NCI-H446 treated with DMSO at 0.1 percent for 48 hours (cell line): ENCODE measurements around the gene TSPAN10.
"Not testable (repeated sequence)": the region's sequence is repeated elsewhere in the genome, so short reads cannot be mapped to it uniquely, and the experiment has no call there.

Experiments
- DNase-seq: peaks from one replicate; lab custom pipeline; 2025; lab: John Stamatoyannopoulos, UW

Gene TSPAN10

DNA sequence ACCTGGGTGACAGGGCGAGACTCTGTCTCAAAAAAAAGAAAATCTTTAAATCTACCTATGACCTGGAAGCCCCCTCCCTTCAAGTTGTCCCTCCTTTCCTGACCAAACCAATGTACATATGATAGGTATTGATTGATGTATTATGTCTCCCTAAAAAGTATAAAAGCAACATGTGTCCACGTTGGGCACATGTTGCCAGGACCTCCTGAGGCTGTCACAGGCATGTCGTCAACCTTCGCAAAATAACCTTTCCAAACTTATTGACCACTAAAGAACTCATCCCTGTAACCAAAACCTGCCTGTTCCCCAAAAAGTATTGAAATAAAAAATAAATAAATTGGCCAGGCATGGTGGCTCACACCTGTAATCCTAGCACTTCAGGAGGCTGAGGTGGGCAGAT is 25.0 kb downstream of the TSPAN10 start:
- DNase-seq = no peak

DNA sequence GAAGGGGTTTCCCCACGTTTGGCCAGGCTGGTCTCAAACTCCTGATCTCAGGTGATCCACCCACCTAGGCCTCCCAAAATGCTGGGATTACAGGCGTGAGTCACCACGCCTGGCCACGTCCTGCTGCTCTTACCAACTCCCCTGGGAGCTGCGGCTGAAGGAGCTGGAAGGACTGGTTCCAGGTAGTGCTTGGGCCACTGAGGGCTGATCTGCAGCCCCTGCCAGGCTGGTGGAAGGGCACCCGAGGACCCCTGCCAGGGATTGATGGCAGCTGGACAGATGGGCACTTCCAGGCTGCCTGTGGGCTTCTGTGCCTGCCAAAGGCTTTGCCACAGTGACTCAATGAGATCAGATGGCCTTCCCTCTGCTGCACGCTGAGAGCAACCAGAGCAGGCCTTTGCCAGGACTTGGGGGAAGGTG is 27.1 kb downstream of the TSPAN10 start:
- DNase-seq = no peak

DNA sequence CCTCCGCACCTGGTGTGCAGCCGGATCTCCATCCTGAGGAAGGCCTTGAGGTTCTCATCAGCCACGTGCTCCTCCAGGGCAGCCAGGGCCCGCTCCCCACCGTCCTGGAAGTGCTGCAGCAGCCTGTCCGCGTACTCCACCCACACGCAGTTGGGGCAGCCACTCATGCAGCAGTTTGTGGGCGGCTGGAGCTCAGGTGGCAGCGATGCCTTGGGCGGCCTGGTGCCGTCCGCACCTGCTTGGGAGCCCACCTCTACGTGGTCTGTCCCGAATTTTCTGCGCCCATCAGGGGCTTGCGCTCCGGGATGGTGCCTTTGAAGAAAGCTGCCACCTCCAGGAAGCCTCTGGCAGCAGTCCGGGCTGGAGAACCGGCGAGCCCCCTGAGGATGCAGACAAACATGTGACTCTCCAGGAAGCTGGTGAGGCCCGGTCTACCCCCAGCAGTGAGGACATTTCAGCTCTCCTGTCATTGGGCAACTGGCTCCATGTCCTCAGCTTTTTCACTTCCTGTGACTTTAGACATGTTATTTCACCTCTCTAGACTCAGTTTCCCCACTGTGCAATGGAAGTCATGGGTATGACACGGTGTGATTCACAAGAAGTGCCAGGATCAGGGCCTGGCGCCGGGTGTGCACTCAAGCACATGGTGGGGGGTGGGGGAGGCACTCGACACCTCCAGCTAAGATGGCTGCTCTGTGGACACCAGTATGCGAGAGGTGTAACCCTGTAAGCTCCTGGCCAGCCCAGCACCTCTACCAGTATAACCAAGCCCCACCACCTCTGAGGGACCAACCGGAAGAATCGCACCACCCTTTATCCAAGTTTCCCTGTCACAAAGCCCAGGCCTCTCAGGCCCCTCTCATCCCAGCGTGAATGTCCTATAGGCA is 28.5 kb downstream of the TSPAN10 start:
- DNase-seq = peak; percentile 15

DNA sequence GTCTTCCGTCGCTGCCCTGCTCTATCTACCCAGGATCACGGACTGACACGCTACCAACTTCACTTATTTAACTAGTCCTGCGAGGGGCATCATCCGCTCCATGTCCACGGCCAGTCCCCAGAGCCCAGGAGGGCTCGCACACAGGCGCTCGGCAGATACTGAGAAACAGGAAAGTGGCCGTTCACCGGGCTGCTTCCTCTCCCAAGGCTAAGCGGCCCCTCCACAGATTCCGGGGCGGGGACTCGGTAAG is 29.0 kb downstream of the TSPAN10 start:
- DNase-seq = no peak

DNA sequence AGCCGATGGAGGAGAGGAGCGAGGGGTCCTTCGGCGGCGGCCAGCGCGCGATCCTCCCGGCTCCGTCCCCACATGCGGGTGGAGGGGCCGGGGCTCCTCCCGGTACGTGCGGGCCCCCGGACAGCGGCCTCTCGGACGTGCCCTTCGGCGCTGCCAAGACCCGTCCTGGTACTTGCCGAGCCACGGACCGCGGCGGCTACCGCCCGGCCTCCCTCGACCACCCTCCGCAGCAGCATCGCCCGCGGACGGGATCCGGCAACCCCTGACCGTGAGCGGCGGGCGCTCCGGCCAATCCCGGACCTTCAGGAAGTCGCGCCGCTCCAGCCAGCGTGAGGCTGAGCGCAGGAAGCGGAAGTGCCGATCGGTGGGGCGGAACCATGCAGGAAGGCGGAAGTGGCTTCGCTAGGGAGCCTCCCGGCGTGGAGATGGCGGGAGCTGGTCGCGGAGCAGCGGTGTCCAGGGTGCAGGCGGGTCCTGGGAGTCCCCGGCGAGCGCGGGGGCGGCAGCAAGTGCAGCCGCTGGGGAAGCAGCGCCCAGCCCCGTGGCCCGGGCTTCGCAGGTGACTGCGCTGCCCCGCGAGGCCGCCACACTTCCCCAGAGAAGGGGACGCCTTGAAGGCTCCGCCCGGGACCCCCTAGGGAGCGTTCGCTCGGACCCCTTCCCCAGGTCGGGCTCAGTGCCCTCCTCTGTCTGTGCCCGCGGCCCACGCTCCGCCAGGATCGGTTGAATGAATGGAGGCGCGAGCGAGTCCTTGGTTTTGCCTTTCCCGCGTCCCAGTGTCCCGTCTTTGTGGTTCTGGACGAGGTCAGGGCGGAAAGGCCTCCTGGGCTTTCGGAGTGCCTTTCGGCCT is 29.6 kb downstream of the TSPAN10 start, which contains the start of the genes CCDC137 and OXLD1:
Gene CCDC137, plus strand, starts transcription at position 396 of the 850 bp plus-strand sequence. Its CDS starts 30 bp downstream, at position 426.
Gene OXLD1, minus strand, starts transcription at position 264 of the 850 bp plus-strand sequence. Its CDS starts 28 bp downstream, at position 236.
- DNase-seq = peak; percentile 87

DNA sequence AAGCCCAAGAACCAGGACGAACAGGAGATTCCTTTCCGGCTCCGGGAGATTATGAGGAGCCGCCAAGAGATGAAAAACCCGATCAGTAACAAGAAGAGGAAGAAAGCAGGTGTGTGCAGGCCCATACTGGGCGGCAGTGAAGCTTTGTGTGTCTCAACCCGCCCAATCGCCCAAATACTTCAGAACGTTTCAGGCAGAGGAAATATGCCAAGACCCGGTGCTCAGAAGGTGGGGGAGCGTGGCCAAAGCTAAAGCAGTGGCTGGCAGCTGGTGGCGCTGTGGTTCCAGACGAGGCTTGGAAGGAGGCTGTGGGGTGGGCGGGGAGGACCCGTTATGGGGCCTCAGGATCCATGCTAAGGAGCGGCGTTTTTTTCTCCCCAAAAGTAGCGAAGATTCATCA is 30.8 kb downstream of the TSPAN10 start:
- DNase-seq = no peak

DNA sequence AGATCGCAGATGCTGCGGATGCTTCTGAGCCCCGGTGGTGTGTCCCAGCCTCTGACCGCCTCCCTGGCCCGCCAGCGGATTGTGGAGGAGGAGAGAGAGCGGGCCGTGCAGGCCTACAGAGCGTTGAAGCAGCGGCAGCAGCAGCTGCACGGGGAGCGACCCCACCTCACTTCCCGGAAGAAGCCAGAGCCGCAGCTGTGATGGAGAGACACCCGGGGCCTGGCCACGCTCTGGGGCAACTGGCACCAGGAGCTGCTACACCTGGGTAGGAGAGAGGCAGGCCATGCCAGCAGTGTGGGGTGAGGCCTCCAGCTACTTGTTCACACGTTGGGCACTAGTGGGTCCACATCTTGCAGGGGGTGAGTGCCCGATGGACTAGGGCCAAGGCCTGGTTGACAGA is 35.5 kb downstream of the TSPAN10 start:
- DNase-seq = no peak

DNA sequence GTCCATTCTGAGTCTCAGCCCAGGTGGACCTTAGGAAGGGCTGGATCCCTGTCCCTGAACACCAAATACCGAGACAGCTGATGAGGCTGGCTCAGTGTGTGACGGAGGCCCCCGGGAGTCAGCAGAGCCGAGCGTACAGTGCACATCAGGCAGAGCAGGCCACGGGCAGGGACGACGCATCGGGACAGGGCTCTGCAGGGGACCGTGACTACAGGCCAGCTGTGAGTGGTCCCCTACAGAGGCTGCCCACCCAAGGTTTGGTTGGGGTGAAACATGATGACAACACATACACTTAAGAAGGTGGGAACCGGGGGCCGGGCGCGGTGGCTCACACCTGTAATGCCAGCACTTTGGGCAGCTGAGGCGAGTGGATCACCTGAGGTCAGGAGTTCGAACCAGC is 36.0 kb downstream of the TSPAN10 start:
- DNase-seq = no peak

DNA sequence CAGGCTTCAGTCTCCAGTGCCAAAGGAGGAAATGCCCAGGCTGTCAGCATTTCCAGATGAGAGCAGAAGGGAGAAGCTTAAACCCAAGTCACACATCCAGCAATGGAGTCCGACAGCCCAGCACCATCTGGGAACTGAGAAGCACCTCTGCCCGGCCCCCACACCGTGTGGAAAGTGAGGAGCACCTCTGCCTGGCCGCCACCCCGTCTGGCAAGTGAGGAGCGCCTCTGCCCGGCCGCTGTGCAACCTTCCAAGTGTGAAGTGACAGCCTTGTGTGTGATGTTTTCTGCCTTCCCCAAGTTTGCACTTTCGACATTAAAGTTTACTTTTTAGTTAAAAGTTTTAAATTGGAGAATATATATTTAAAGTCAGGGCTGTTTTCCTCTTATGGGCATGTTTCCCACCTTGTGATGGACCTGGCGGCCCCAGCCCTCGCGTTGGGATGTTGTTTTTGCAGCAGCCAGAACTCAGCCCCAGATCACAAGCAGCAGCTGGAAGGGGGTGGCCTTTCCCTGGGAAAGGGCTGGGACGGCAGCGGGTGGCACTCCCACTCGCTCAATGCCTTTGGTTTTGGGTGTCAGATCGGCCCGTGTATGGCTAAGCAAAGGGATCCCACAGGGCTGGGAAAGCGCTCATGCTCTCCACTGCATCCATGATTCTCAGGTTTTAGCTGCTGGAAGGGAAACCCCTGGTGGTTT is 36.7 kb downstream of the TSPAN10 start:
- no peak for DNase-seq

DNA sequence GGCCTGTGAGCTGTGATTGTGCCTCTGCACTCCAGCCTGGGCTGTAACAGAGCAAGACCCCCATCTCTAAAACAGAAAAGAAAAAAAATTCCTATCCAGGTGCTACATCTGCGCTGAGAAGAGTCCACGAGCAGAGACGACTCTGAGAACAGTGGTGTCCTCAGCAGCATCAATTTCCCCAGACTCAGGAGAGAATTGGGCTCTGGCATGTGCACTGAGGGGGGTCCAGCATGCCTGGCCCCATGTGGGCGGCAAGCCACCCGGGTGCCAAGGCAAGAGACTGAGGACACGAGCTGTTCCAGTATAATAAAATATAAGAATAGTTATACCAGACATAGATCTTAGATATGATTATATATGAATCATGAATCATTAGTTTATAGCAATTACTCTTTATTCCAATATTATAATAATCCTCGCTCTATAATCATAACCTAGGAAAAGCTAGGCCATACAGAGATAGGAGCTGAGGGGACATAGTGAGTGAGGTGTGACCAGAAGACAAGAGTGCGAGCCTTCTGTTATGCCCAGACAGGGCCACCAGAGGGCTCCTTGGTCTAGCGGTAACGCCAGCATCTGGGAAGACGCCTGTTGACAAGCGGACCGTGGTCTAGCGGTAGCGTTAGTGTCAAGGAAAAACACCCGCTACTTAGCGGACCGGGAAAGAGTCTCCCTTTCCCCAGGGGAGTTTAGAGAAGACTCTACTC is 38.7 kb downstream of the TSPAN10 start:
- DNase-seq = not testable (repeated sequence)

DNA sequence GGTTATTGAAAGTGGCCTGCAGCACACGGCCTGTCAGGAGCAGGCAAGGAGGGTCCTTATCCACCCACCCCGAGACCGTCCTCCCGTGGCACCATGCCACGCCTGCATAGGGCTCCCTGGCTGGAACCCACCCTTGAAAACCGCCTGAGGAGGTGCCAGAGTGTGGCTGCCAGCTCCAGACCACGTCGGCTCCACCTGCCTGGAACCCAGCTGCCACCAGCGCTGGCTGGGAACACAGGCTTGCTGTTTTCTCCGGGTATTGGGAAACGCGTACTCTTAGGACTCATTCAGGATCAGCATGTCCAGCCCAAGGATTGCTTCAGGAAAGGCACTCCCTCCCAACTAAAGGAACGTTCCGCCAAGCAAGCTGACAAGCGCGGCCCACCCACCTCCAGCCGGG is 39.9 kb downstream of the TSPAN10 start:
- no peak for DNase-seq

DNA sequence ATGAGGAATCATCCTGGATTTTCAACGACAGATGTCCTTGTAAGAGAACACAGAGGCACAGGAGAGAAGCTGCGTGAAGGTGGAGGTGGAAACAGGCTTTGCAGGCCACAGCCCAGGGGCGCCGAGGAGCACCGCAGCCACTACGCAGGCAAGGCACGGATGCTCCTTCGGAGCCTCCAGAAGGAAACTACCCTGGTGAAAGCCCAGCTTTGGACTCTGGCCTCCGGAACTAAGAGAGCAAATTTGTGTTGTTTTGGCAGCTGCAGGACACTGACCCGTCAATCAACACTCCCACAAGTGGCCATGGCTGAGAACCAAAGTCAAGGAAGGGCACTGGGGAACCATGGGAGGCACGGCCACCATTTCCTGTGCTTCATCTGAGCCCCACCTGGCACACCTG is 43.2 kb downstream of the TSPAN10 start:
- no peak for DNase-seq

DNA sequence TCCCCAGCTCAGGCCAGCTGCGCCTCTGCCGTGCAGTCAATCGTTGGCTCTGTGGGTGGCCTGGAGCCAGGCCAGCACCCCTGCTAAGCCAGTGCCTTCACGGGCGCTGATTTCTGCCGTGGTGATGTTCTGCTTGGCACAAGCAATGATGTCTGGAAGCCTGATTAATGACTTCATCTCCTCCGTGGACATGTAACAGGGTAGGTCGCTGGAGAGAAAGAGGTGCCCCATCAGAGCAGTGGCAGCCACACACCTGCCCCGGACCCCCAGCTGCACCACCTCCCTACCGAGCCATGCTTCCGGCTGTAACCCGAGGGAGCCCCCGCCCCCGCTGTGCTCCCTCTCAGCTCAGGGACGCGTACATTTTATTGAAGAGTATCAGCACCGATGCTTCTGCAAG is 44.7 kb downstream of the TSPAN10 start:
- DNase-seq = peak; percentile 57

DNA sequence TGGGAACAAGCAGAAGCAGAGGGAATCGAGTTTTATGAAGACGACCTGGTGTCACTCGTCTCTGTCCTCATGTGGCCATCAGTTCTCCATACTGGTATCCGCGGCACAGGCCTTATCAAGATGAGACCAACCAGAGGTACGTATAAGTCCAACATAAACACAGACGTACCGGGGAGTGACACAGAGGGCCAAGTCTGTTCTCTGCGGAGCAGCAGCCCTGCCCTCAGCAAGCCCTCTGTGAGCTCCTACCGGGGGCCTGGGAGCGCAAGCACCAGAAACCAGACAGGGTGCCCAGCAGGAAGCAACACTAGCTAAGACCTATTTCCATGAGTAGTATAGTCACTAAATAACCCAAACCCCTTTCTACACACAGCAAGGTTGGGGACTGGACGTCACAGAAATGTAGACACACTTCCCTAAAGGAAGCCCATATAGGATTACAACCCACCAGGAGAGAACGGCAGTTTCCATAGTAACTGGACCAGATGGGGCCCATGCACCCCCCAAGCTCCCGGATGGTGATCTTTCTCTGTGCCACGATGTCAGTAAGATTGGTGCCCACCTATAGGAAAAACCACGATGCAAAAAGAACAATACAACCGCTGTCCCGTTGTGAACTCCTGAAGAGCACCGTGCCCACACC is 45.7 kb downstream of the TSPAN10 start:
- no peak for DNase-seq

DNA sequence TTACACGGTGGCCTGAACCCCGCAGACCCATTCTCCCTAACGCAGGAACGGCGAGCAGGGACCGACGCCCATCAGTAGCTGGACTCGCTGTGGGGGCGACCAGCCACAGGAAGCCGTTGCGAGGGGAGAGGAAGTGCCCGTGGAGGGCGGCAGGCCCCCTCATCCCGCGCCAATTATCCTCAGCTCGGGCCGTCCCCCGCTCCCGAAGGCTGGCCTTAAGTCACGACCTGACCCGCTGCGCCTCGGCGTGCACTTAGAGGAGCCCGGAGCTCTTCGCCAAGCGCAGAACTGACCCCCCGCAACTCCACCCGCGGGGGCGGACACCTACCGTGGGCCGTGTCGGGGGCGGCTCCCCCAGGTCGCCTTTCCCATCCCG is 46.2 kb downstream of the TSPAN10 start:
- DNase-seq = no peak

DNA sequence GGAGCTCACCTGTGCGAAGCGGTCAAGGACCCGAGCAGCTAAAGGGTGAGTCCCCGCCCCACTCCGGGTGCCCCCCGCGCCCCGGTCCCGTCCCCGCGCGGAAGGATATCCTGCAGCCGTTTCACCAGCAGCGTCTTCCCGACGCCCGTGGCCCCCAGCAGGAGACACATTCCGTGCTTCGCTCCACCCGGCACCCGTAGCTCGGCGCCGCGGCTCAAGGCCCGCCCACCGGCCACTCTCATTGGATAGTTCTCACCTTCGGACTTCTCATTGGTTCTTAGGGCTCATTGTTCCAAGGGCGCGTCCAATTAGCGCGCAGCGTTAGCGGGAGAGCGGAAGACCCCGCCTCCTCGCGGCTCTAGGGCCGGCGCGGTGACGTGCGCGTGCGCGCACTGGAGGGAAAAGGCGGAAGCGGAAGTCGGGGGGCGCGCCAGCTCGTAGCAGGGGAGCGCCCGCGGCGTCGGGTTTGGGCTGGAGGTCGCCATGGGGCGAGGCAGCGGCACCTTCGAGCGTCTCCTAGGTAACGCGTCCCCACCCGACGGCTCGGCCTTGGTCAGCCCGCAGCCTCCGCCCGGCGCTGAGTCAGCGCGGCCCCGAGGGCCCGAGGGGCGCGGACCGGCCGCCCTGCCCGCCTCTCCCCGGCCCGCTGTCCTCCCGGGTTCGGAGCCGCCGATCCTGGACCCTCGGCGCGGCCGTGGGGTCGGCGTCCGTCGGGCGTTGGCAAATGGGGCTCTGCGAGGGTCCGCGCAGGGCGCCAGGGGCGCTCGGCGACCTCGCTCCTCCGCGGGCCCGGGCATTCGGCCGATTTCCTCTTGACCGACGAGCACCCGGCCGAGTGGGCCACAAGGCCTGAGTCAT is 46.8 kb downstream of the TSPAN10 start, which contains the start of the genes ARL16 and HGS:
Gene ARL16, minus strand, starts transcription at position 214 of the 858 bp plus-strand sequence. Its CDS starts 44 bp downstream, at position 170.
Gene HGS, plus strand, starts transcription at position 428 of the 858 bp plus-strand sequence. Its CDS starts 56 bp downstream, at position 484.
- DNase-seq = peak; percentile 98

DNA sequence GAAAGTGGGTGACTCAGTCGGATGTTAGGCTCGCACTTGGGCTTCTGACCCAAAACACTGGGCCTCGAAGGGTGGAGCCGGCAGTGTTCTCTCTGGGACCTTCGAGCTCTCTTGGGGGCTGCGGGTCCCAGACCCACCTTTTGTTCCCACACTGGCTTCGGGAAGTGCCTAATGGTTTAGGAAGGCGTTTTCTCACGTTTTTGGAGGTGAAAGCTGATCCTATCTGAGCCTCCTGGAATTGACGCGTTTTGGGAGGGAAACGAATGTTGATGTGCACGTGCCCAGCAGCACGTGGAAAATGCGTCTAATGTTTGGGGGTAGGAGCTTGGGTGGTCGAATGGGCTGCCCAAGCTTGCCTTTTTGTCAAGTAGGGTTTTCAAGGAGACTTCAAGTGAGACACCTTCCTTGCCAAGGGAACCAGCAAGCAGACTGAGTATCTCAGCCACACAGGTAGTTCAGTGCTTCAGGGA is 47.5 kb downstream of the TSPAN10 start:
- no peak for DNase-seq

DNA sequence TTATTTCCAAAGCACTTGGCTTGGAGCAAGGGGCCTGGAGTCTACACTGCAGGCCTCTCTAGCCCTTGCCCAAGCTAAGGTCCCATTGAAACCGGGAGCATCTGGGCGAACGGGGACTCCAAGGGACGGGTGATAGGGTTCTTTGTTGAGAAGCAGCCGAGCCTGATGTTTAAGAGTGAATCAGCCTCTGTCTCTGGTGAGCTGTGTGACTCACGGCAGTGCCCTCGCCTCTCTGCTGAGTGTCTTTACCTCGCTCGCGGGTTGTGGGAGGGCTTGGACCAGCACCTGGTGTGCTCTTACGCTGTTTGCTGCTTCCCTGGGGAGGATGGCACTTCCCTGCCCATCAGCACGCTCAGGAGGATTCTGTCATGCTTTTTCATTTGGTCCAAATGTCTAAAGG is 48.1 kb downstream of the TSPAN10 start:
- no peak for DNase-seq

DNA sequence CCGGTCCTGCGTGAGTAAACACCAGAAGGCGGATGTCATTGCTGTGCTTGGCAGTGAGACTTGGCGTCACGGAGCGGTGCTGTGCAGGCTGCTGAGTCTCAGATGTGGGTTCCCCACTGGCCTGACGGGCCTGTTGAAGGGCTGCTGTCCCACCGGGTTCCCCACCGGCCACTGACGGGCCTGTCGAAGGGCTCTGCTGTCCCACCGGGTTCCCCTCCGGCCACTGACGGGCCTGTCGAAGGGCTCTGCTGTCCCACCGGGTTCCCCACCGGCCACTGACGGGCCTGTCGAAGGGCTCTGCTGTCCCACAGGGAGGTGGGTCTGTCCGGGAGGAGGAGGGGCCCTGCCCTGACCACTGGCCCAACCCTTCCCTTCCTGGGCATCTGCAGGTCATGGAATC is 49.6 kb downstream of the TSPAN10 start:
- DNase-seq = no peak
